ENCODE measurements around the gene SSR3.
A peak's percentile ranks its signal among the peaks of the same experiment; 100 is the strongest.
"Not testable (repeated sequence)": the region's sequence is repeated elsewhere in the genome, so short reads cannot be mapped to it uniquely, and the experiment has no call there.

SSR3 gene

DNA sequence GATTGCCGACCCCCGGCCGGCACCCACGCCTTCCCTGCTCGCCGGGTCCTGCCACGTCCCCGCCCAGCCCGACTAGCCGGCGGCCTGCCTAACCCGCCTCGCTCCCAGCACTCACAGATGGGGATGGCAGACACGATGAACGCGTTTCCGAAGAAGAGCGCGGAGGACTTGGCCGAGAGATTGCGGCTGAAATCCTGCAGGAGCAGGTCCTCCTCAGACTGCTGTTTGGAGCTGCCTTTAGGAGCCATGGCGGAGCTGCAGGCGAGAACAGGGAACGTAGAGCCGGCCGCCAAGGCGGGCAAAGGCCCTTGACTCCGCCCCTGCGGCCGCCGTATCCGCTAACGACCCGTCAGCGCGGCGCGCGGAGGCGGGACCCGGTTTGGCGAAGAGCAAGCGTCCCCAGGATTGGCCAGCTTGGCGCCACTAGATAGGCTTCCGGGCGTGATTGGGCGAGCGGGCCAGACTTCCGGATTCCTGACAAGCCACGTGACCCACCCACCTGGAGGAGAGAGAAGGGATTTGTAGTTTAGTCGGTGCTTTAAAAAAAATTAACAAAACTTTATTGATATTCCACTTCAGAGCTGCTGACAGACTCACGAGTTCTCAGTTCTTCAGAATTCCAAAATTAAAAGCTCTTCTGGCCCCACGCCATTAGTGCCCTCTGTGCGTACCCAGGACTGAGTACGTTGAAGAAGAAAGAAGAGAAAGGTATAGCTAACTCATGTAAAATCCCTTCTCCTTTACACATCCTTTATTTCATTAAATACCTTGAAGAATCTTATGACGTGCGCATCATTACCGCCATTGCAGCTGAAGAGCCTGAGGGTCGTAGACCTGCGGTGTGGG lies at the start of gene SSR3:
Gene SSR3 (minus strand): TSS at position 276 of the 846 bp plus-strand sequence. CDS start 28 bp downstream, at position 248.
- peak; percentile 96 to 98 for DNase-seq (ENCODE audit: low read depth in 2 of 2)

DNA sequence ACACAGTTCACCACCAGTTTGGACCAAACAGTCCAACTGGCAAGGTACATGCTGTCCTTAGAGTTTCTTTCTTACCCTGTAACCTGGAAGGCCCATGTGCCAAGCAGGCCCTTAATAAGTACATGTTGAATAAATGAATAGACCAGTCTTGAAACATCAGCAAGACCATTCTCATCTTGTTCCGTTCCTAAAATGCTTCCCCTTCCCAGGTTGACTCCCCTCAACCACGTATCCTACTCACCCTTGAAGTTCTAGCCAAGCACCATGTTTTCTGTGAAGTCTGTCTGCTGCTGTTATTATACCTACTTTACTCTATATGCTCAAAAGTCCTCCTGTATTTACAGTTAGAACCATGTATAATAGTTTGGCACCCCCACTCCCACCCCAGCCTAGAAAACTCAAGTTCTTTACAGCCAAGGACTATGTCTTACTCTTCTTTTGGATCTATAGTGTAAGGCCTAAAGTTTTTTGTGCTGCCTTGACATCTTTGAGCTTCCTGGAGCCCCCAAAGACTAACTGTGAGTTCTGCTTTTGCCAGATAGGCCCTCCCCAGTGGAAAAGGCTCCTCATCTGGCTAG lies 49.2 kb upstream of the SSR3 start:
- DNase-seq (ENCODE audit: low read depth in 2 of 2): no peak

DNA sequence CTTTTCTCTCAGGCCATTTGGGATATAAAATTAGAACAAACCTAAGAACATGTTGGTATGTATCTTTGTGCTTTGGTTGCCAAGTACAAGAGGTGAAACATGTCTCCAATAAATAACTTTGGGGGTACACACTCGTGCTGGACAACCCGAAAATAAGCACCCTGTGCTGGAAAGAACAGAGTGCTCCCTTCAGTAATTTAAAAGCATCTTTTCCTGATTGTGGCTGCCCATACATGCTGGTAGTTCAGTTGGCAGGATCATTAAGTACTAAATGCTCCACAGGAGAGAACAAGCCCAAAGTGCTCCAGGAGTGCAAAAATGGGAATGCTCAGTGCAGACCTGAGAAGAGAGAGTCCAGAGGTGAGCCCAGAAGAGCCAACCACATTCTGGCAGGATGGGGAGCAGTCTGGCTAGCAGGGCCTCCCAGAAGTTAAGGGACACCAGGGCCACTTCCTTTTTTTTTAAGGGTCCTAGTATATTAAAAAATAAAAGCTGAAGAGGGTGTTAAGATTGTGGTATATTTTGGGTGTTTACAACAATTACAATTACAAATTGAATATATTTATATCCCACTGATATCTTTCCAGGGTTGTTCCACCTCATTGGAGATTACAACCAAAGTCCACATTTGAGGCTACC lies 48.6 kb upstream of the SSR3 start:
- no peak for DNase-seq (ENCODE audit: low read depth in 2 of 2)

DNA sequence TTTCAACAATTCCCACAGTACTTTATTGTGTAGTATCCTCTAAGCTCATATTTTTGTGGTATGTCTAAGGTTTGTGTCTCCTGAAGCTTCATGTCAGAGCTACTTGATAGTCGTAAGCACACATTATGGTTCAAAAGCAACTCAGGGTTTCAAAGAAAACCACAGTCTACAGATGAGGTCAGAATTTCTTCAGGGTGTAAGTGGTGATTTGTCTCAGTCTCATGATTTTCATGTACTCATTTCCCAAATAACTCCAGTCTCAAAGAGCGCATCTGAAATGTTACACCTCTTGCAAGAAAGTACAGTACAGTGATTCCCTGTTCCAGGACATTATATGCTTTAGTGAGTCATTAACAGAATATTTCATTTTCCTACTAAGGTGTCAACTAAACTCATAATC lies 47.5 kb upstream of the SSR3 start:
- no peak for DNase-seq (ENCODE audit: low read depth in 2 of 2)

DNA sequence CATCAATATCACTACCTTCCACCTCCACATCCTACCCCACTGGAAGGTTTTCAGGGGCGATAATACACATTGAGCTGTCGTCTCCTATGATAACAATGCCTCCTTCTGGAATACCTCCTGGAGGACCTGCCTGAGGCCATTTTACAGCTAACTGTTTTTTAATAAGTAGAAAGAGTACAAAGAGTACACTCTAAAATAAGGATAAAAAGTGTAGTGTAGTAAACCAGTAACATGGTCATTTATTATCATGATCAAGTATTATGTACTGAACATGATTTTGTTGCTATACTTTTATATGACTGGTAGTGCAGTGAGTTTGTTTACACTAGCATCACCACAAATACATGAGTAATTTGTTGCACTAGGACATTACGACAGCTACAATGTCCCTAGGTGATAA lies 46.6 kb upstream of the SSR3 start:
- no peak for DNase-seq (ENCODE audit: low read depth in 2 of 2)

DNA sequence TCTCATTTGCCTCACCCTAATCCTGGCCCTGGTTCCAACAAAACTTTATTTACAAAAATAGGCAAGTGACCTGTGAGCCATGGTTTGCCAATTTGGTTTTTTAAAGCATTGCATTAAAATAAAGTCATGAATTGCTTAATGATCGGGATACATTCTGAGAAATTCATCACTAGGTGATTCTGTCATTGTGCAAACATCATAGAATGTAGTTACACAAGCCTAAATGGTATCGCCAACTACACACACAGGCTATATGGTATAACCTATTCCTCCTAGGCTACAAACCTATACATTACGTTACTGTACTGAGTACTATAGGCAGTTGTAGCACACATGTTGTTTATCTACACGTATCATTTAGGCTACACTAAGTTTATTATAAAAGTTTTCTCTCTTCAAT lies 45.9 kb upstream of the SSR3 start:
- no peak for DNase-seq (ENCODE audit: low read depth in 2 of 2)

DNA sequence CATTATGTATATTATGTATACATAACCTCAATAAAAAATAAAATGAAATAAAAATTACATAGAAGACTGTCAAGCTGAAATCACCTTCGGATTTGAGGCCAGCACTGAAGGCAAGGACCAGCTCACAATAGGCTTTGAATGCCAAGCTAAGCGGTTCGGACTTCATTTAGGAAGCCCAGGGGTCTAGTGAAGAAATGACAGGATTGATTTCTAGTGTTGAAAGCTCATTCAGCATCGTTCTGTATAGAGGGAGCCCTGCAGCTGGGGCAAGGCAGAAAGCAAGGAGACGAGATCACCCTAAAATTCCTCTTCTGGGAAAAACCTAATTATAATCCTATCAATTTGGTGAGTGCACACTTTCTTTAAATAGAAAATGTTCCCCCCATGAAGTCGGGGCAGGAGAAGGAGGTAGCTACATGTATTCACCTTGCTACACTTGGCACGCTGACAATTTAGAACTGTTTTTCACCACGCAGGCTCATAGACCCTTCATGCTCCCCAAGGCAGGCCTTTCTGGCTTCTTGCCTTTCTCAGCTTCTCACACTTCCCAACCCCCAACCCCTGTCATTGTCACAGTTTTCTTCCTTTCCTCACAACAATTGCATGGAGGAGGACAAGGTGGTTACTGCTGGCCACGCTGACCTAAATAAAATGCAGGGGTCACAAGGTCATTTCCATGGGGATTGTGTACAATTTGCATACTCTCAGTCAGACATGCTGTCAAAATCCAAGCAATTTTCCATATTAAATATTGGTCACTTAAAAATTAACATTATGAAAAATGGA lies 44.4 kb upstream of the SSR3 start:
- DNase-seq (ENCODE audit: low read depth in 2 of 2): no peak

DNA sequence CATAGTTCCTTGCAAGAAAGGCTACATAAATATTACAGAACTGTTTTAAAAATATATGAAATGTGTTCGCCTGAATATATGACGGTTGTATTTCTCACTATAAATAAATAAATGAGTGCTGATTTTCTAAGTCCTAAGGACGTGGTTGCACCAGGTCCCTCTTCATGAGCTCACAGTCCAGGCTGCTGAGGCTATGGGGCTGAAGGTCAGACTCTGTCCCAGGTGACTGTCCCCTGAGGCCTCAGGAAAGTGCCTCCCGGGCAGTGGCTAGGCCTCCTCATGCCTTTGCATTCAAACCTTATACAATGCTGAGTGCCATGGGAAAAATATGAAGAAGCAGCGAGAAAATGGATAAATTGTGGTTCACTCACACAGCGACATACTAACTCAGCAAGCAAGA lies 43.5 kb upstream of the SSR3 start:
- no peak for DNase-seq (ENCODE audit: low read depth in 2 of 2)

DNA sequence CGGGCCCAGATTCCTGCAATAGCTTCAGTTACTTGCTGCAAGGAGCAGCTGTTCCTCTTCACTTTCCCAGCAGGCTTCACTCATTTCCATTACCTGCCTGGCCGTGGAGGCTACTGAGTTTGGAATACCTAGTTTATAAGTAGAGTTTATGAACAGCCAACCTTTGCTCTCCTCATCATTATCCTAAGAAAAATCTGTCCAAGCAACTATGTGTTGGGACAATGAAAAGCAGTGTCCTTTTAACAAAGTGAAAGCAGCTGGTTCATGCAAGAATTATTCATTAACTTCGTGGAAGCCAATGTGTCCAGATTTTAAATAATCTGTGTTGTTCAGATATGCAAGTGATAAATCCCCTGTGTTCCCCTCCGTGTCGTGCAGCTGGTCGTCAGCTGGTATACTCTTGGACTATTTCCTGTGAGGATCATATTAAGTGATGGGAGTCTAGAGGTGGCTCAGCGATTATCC lies 39.3 kb upstream of the SSR3 start:
- no peak for DNase-seq (ENCODE audit: low read depth in 2 of 2)

DNA sequence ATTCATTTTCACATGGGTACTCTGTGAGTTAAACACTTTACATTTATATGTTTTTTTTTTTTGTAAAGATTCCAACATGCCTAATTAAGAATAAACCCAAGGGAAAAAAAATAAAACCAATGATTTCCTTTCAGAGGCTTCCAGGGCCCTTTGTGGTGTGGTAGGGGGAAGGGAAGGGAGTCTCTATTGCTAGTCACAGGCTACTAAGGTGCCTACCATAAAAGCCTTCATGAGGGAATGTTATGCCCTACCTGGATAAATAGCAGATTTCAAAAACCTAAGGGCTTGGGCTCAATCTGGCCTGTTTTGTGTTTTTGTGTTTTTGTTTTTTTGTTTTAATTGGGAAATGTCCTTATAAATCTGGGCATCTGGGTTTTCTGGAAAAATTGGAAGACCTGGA lies 38.9 kb upstream of the SSR3 start:
- no peak for DNase-seq (ENCODE audit: low read depth in 2 of 2)

DNA sequence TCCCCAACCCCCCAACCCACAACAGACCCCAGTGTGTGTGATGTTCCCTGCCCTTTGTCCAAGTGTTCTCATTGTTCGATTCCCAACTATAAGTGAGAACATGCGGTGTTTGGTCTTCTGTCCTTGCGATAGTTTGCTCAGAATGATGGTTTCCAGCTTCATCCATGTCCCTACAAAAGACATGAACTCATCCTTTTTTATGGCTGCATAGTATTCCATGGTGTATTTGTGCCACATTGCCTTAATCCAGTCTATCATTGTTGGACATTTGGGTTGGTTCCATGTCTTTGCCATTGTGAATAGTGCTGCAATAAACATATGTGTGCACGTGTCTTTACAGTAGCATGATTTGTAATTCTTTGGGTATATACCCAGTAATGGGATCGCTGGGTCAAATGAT lies 34.9 kb upstream of the SSR3 start:
- not testable (repeated sequence) for DNase-seq (ENCODE audit: low read depth in 2 of 2)

DNA sequence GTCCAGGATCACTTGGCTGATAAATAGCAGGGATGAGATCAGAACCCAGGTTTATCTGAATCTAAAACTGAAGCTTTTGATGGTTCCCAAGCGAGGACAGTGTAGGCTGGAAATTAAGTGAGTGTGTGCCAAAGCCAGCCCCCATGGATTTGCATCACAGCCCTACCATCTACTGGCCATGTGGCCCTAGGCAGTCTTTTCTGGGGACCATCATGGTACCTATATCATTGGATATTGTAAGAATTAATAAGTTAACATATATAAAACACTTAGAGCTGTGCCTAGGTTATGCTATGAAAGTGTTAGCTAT lies 32.8 kb upstream of the SSR3 start:
- DNase-seq (ENCODE audit: low read depth in 2 of 2): no peak

DNA sequence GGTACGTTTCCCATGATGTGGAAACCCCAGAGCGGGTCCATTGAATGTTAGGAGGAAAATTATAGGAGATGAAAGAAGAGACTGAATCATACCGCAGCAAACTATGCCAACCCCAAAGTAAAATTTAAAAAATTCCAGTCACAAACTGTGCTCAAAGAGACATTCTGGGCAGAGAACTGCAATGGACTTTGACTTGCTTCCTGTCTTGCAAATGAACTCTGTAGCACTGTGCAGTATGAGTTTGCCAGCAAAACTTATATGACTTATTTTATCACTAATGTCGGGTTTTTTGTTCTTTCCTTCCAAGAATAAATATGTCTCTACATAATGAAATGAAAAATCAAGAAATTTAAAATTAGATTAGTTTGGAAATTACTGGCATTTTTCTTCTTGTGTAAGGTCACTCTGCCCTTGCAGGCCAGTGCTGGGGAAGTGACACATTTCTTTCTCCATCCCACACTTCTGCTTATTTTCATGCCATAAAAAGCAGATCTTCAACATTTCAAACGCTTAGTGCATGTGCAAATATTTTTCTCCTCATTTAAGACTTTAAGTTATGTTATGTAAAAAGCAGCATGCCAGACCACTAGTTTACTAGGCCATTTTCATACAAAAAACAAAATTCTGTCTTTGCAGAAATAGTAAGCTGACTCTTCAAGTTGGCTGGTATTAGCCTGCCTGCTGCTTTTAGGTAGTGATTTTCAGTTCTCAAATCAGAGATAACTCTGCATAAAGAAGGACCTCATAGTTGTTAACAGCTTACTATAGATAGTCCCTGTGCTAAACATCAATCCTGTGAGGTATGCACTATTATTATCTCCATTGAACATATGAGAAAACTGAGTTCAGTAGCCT lies 32.2 kb upstream of the SSR3 start:
- DNase-seq (ENCODE audit: low read depth in 2 of 2): no peak

DNA sequence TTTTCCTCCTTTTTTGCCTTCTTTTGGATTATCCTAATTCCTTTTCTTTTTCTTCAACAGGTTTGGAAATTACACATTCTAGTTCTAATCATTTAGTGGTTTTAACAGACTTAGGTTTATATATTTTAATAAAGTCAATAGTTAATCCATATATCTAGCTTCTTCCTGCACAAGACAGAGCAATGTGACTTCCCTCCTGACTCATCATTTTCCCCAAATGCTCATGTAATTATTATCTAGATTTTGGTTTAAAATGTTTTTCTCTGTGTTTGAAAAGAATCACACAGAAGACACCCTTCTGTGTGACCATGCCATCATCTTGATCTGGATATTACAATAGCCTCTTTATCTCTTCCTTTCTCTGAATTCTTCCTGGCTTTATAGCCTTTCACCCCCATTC lies 28.6 kb upstream of the SSR3 start:
- no peak for DNase-seq (ENCODE audit: low read depth in 2 of 2)

DNA sequence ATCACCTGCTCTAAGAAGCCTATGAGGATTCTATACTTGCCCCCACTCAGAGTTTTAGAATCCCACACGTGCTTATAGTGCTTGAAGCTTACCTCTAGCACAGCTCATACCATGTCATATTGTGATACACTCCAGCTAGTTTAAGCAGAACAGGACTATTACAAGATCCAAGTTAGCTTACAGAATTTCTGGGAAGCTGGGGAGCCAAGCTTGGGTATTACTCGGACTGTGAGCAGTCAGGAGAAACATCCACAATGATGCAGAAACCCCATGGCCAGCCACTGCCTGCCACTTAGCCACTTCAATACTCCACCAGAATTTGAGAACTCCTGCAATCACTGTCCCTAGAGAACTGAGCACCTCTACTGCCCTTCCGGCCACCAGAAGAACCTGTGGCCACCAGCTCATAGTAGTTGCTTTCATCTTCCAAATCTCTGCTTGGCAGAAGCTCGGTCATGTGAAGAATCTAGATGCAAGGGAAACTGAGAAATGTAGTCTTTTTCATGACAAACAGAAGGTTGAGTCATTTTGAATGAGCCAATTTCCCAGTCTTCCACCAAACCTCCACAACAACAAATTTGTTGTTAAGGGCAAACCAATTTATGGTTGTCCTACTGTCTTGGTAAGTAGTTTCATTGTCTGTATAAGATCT lies 27.7 kb upstream of the SSR3 start:
- no peak for DNase-seq (ENCODE audit: low read depth in 2 of 2)

DNA sequence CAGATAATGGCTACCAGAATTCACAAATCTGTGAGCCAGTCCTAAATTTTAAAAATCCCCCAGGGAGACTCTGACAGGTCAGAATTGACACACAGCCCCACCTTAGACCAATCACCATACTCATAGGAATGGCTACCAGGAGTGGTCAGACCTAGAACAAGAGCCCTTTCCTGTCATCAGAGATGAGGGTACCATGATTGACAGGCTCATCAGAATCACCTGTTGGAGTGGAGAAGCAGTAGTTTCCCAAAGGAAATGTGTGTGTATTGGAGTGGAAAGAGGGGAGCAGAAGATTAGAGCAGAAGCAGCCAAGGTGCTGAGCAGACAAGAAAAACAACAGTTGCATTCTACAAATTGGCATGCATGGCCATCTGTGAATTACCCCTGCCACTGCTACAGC lies 27.0 kb upstream of the SSR3 start:
- DNase-seq (ENCODE audit: low read depth in 2 of 2): no peak

DNA sequence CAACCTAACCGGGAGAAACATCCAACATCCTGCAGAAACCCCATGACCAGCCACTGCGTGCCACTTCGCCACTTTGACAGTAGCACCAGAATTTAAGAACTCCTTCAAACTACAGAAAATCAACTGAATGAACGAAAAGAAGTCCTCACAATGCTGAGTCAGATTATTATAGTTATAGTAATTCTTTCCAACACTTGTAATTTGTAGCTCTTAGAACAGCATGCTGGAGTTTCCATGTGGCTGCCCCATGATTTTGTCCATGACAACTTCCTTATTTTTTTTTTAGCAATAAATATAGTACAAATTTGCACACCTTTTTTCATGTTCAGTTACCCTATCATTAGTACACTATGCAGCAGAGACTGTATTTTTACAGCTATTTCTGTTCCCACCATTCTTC lies 26.1 kb upstream of the SSR3 start:
- DNase-seq (ENCODE audit: low read depth in 2 of 2): no peak

DNA sequence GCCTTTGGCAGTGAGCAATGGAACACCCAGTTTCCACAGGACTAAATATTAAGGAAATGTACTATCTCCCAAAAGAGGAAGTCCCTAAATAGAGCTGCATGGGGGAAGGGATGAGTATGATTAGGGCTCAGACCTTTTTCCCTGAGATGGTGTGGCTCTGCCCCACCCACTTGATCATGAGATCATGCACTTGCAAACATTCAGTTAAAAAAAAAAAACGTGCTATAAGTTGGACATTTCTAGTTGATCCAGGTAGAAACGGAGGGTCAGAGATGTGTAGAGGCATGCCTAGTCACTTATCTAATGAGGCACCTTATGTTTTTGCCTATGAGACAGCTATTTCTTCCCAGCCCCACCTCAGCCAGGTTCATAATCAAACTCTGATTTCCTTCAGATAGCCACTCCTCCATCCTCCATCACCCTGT lies 24.5 kb upstream of the SSR3 start:
- no peak for DNase-seq (ENCODE audit: low read depth in 2 of 2)

DNA sequence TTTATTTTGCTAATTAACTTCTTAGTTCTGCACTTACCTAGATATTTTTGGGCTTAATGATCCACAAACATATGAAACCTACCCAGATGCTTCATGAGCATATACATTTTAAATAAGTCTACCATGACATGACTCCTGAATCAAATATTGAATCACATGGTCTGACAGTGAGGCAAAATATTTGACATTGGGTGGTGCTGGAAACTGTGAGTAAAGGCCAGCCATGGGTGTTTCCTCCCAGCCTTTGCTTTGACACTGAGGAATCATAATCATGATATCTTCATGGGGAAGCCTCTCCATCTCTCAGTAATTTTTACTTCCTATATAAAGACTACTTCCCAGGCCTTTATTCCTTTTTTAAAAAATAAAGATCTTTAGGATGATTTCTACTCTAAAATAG lies 22.8 kb upstream of the SSR3 start:
- no peak for DNase-seq (ENCODE audit: low read depth in 2 of 2)

DNA sequence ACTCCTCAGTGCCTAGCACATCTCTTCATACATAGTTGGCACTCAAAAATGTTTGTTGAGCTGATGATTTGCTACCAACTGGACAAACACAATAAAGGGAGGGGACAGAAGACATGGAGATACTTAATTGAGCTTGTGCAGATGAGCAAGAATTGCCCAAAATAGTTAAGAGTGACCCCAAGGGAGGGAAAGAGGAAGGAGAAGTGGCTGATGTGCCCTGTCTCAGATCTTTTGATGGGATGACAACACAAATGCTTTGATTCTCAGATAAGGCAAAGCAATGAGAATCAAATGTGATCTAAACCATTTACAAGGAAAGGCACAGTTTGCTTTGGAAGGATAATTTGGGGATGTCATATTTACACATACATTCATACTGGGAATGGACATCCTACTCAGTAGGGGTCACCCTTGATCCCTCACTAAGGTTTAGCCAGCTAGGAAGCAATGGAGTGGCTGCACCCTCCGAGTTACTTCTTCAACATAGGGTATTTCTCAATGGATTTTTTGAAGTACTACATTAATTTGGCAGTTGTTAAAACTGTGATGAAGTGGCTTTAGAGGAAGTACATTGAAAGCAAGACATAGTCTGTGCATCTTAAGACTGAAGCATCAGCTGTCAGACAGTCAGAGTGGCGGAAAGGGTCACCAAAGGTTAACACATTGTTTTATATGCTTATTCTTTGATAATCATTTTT lies 21.9 kb upstream of the SSR3 start:
- no peak for DNase-seq (ENCODE audit: low read depth in 2 of 2)

Measured in stimulated activated CD4-positive, alpha-beta T cell treated with anti-CD3 and anti-CD28 coated beads, Interleukin-1b, Interleukin-23, amount 100 ng/mL, for 4 hours (primary cell).